Loucy (cell line): Measurements from ENCODE around the gene KRTAP10-12.

Source experiments
- H2AFZ ChIP-seq: fragments of 200-600 bp; sonication (generic); 2 replicates; pipeline ENCODE4 v1.6.0; 2016; ENCODE audit warnings: antibody characterized with exemption, mild to moderate bottlenecking, low read length, moderate library complexity
- H3F3A ChIP-seq: fragments of 200-600 bp; 2 replicates; pipeline ENCODE4 v1.6.0; 2016; ENCODE audit warnings: antibody characterized with exemption, low read depth, mild to moderate bottlenecking
- H3K27me3 ChIP-seq: fragments of 200-600 bp; sonication (generic); 2 replicates; pipeline ENCODE4 v1.6.1; 2014; ENCODE audit warnings: low read length, mild to moderate bottlenecking; ENCODE audit not compliant: insufficient read depth, poor library complexity, severe bottlenecking
- H3K36me3 ChIP-seq: fragments of 200-600 bp; sonication (generic); 2 replicates; pipeline ENCODE4 v1.6.1; 2016; ENCODE audit warnings: low read length; ENCODE audit not compliant: insufficient read depth
- H3K4me1 ChIP-seq: fragments of 200-600 bp; sonication (generic); 2 replicates; pipeline ENCODE4 v1.5.1; 2014; ENCODE audit warnings: low read length, mild to moderate bottlenecking; ENCODE audit not compliant: insufficient read depth, poor library complexity, severe bottlenecking
- H3K4me2 ChIP-seq: fragments of 200-600 bp; sonication (generic); 2 replicates; pipeline ENCODE4 v1.6.0; 2014; ENCODE audit warnings: antibody characterized with exemption, low read length, low read depth, mild to moderate bottlenecking; ENCODE audit not compliant: poor library complexity, severe bottlenecking
- H3K4me3 ChIP-seq: fragments of 200-600 bp; sonication (generic); 2 replicates; pipeline ENCODE4 v1.5.1; 2014; ENCODE audit warnings: low read length, mild to moderate bottlenecking, mixed read lengths; ENCODE audit not compliant: poor library complexity, severe bottlenecking
- H3K79me2 ChIP-seq: fragments of 200-600 bp; sonication (generic); 2 replicates; pipeline ENCODE4 v1.6.1; 2014; ENCODE audit warnings: low read length; ENCODE audit not compliant: insufficient read depth
- H3K9ac ChIP-seq: fragments of 200-600 bp; sonication (generic); 2 replicates; pipeline ENCODE4 v1.6.0; 2014; ENCODE audit warnings: mild to moderate bottlenecking, low read depth, low read length, moderate library complexity; ENCODE audit not compliant: poor library complexity, severe bottlenecking
- H3K9me2 ChIP-seq: fragments of 200-600 bp; sonication (generic); replicated peaks from 2 replicates; pipeline ENCODE4 v1.6.1; 2016; ENCODE audit warnings: low read depth, low read length, mixed read lengths
- H3K9me3 ChIP-seq: fragments of 200-600 bp; sonication (generic); 2 replicates; pipeline ENCODE4 v1.6.1; 2014; ENCODE audit warnings: mild to moderate bottlenecking, antibody characterized with exemption, low read length, low read depth; ENCODE audit not compliant: insufficient read depth
- H4K20me1 ChIP-seq: fragments of 200-600 bp; sonication (generic); 2 replicates; pipeline ENCODE4 v1.6.0; 2014; ENCODE audit warnings: antibody characterized with exemption, low read length, mild to moderate bottlenecking; ENCODE audit not compliant: insufficient read depth, poor library complexity, severe bottlenecking
- EZH2phosphoT487 ChIP-seq: fragments of 200-600 bp; IDR thresholded peaks from 2 replicates; pipeline ENCODE4 v1.6.1; 2018; ENCODE audit warnings: antibody characterized with exemption, mild to moderate bottlenecking, moderate library complexity, borderline replicate concordance
- TF ChIP-seq, protein P1 (sequence below): fragments of 200-600 bp; sonication (generic); conservative IDR thresholded peaks from 2 replicates; pipeline ENCODE4 v1.5.1; 2014; ENCODE audit warnings: mild to moderate bottlenecking, antibody characterized with exemption, low read length

Gene KRTAP10-12

GRCh38 chr21:44649521-44650100 is 47.4 kb upstream of the KRTAP10-12 start:
- no peaks in the 10 kb centered on the region for H4K20me1 ChIP-seq
- no peaks in the 10 kb centered on the region for H3K4me1 ChIP-seq
- no peak for TF ChIP-seq EZH2phosphoT487
- TF ChIP-seq, protein P1, sequence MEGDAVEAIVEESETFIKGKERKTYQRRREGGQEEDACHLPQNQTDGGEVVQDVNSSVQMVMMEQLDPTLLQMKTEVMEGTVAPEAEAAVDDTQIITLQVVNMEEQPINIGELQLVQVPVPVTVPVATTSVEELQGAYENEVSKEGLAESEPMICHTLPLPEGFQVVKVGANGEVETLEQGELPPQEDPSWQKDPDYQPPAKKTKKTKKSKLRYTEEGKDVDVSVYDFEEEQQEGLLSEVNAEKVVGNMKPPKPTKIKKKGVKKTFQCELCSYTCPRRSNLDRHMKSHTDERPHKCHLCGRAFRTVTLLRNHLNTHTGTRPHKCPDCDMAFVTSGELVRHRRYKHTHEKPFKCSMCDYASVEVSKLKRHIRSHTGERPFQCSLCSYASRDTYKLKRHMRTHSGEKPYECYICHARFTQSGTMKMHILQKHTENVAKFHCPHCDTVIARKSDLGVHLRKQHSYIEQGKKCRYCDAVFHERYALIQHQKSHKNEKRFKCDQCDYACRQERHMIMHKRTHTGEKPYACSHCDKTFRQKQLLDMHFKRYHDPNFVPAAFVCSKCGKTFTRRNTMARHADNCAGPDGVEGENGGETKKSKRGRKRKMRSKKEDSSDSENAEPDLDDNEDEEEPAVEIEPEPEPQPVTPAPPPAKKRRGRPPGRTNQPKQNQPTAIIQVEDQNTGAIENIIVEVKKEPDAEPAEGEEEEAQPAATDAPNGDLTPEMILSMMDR: no peak
- H3K4me2 ChIP-seq: no peak overlapping the region
- no peaks in the 10 kb centered on the region for H3K27me3 ChIP-seq
- no peaks in the 10 kb centered on the region for H3K79me2 ChIP-seq
- no peaks in the 10 kb centered on the region for H3K36me3 ChIP-seq
- H3K9me3 ChIP-seq: peaks cover 3% of the 10 kb centered on the region; the same call in 1 of the 2 replicates
- no peak overlapping the region for H3K4me3 ChIP-seq
- no peaks in the 10 kb centered on the region for H3F3A ChIP-seq
- H3K9me2 ChIP-seq: no peaks in the 10 kb centered on the region
- H2AFZ ChIP-seq: no peak overlapping the region
- H3K9ac ChIP-seq: no peak overlapping the region

GRCh38 chr21:44650265-44650972 is 46.6 kb upstream of the KRTAP10-12 start:
- no peak overlapping the region for H3K4me3 ChIP-seq
- no peaks in the 10 kb centered on the region for H4K20me1 ChIP-seq
- H3K9ac ChIP-seq: no peak overlapping the region
- H3K9me3 ChIP-seq: no peaks in the 10 kb centered on the region; the same call in 1 of the 2 replicates
- no peak overlapping the region for H2AFZ ChIP-seq
- no peaks in the 10 kb centered on the region for H3K36me3 ChIP-seq
- H3K79me2 ChIP-seq: no peaks in the 10 kb centered on the region
- no peaks in the 10 kb centered on the region for H3F3A ChIP-seq
- H3K9me2 ChIP-seq: no peaks in the 10 kb centered on the region
- no peak for TF ChIP-seq EZH2phosphoT487
- TF ChIP-seq, protein P1: no peak
- no peak overlapping the region for H3K4me2 ChIP-seq
- H3K27me3 ChIP-seq: no peaks in the 10 kb centered on the region
- no peaks in the 10 kb centered on the region for H3K4me1 ChIP-seq

DNA sequence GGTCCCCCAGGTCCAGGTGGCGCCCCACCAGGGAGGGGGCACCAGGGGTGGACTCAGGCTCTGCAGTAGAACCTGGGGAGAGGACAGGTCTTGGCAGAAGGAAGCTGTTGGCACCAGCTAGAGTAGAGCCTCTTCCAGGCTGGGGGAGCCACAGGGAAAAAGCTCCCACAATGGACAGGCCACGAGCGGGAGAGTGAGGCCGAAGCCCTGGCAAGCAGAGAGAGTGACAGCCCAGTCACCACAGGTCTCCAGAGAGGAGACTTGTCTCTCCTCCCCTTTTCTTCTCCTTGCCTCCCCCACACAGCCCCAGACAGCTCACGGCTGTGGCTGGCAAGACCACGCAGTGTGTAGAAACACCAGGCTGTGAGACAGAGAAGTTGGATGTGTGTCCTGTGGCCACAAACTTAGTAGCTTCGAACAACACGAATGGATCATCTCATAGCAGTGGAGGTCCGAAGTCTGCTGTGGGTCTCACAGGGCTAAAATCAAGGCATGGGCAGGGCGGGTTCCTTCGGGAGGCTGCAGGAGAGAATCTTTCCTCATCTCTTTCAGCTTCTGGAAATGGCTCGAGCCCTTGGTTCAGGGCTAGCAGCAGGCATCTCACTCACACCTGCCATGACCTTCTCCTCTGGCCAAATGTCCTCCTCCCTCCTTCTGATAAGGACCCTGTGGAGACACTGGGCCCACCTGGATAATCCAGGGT is 45.8 kb upstream of the KRTAP10-12 start:
- Histone ChIP-seq H2AFZ (no peak overlapping the region), H3K9ac (no peak overlapping the region), H3K9me2 (no peaks in the 10 kb centered on the region), H3K4me1 (no peaks in the 10 kb centered on the region), H4K20me1 (no peaks in the 10 kb centered on the region), H3F3A (no peaks in the 10 kb centered on the region), H3K79me2 (no peaks in the 10 kb centered on the region), H3K4me3 (no peak overlapping the region), H3K36me3 (no peaks in the 10 kb centered on the region), H3K9me3 (peaks cover 1% of the 10 kb centered on the region; the same call in 1 of the 2 replicates), H3K27me3 (no peaks in the 10 kb centered on the region), H3K4me2 (no peak overlapping the region)
- TF ChIP-seq, protein P1: no peak
- TF ChIP-seq EZH2phosphoT487: no peak
